ENCODE results near the gene ECHDC1. TPM values are rescaled to one million over a fixed set of nuclear protein-coding genes. Genes with fewer than 3 reads are reported as not detected.
"Not testable (repeated sequence)": the region's sequence is repeated elsewhere in the genome, so short reads cannot be mapped to it uniquely, and the experiment has no call there.

The ECHDC1 gene
- total RNA-seq, 1 experiment from 2014 or later, result 57.3 TPM

DNA sequence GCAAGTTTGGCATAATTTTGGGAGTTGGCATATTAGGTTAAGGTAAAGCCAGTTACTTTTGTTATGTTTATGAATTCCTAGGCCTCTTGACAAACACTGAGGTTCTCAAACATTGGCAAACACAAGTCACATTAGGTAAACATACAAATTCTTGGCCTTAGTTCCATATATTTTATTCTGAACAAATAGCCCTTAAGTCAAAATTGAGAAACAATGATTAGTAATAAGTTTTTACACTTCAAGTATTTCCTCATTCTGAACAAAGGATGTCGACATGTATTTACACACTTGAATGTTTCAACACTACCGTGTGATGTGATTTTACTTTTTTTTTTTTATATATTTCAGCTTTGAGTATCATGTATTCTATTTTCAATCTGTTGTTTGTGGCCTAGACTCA is 3.8 kb upstream of the ECHDC1 start:
- in situ Hi-C loops (cut with HindIII; ENCODE audit: low pct_unique_long_range_greater_than_20kb, low sequenced_read_pairs), result no loop called here
- DNase-seq (ENCODE audit: low read depth, low spot score), result no peak

DNA sequence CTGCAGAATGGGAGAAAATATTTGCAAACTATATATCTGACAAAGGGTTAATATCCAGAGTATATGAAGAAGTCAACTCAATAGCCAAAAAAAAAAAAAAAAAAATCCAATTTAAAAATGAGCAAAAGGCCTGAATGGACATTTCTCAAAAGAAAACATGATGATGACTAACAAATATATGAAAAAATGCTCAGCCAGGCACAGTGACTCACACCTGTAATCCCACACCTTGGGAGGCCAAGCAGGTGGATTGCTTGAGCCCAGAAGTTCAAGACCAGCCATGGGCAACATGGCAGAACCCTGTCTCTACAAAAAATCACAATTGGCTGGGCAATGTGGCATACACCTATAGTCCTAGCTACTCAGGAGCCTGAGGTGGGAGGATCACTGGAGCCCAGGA is 2.1 kb upstream of the ECHDC1 start:
- in situ Hi-C loops (cut with HindIII; ENCODE audit: low pct_unique_long_range_greater_than_20kb, low sequenced_read_pairs), result no loop called here
- DNase-seq (ENCODE audit: low read depth, low spot score), result no peak

- DNase-seq (ENCODE audit: low read depth, low spot score), result peak; percentile 12
- in situ Hi-C loops (cut with HindIII; ENCODE audit: low pct_unique_long_range_greater_than_20kb, low sequenced_read_pairs), result no loop called here
Observed at GRCh38 chr6:127343809-127344659, 625 bp upstream of the ECHDC1 start.

- in situ Hi-C loops (cut with HindIII; ENCODE audit: low pct_unique_long_range_greater_than_20kb, low sequenced_read_pairs), result no loop called here
- DNase-seq (ENCODE audit: low read depth, low spot score), result peak; percentile 81
Observed at GRCh38 chr6:127342296-127342945, 988 bp downstream of the ECHDC1 start.

- in situ Hi-C loops (cut with HindIII; ENCODE audit: low pct_unique_long_range_greater_than_20kb, low sequenced_read_pairs), result no loop called here
Observed at GRCh38 chr6:127341471-127342202, 1.8 kb downstream of the ECHDC1 start.

GRCh38 chr6:127340171-127340570 is 3.2 kb downstream of the ECHDC1 start:
- DNase-seq (ENCODE audit: low read depth, low spot score), result no peak
- in situ Hi-C loops (cut with HindIII; ENCODE audit: low pct_unique_long_range_greater_than_20kb, low sequenced_read_pairs), result no loop called here

More at GRCh38 chr6:127341471-127342202, 1.8 kb downstream of the ECHDC1 start:
- DNase-seq (ENCODE audit: low read depth, low spot score), result no peak

DNA sequence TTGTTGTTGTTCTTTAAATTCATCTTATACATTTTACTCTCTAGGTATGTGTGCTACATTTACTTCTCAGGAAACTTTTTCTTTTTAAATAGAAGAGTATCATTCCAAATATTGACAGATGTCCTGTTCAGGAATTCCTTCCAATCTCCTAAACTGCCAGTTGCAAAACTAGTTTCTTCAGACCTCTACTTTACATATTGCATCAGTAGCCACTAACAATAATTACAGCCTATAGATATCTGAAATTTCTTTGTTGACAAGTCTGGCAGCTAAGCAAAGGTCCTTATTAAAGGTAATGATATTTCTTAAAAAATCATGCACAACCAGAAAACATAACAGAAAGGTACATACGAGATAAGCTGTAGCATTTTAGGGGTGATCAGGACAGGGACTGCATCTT is 4.5 kb downstream of the ECHDC1 start:
- in situ Hi-C loops (cut with HindIII; ENCODE audit: low pct_unique_long_range_greater_than_20kb, low sequenced_read_pairs), result no loop called here
- no peak for DNase-seq (ENCODE audit: low read depth, low spot score)

DNA sequence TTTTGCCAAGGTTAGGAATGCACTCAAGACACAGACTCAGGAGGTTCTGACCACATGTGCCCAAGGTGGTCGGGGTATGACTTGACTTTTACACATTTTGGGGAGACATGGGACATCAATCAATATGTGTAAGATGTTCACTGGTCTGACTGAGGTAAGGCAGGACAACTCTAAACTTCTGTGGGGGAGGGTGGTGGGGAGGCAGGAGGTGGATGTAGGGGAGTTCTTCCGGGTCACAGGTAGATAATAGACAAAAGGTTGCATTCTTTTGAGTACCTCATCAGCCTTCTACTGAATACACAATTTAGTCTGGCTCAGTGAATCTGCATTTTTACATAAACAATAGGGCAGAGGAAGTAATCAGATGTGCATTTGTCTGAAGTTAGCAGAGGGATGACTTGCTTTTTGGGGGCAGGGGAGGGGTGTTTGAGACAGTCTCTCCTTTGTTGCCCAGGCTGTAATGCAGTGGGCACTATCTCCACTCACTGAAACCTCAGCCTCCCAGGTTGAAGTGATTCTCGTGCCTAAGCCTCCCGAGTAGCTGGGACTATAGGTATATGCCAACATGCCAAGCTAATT is 10.9 kb downstream of the ECHDC1 start:
- in situ Hi-C loops (cut with HindIII; ENCODE audit: low pct_unique_long_range_greater_than_20kb, low sequenced_read_pairs), result no loop called here
- peak; percentile 15 for DNase-seq (ENCODE audit: low read depth, low spot score)

GRCh38 chr6:127331256-127331655 is 12.2 kb downstream of the ECHDC1 start:
- in situ Hi-C loops (cut with HindIII; ENCODE audit: low pct_unique_long_range_greater_than_20kb, low sequenced_read_pairs); DNase-seq (ENCODE audit: low read depth, low spot score): not testable (repeated sequence)

- no peak for DNase-seq (ENCODE audit: low read depth, low spot score)
- in situ Hi-C loops (cut with HindIII; ENCODE audit: low pct_unique_long_range_greater_than_20kb, low sequenced_read_pairs), result no loop called here
Observed at GRCh38 chr6:127328043-127328609, 15.3 kb downstream of the ECHDC1 start.

GRCh38 chr6:127319686-127320085 is 23.7 kb downstream of the ECHDC1 start:
- DNase-seq (ENCODE audit: low read depth, low spot score), result no peak
- in situ Hi-C loops (cut with HindIII; ENCODE audit: low pct_unique_long_range_greater_than_20kb, low sequenced_read_pairs), result no loop called here

GRCh38 chr6:127317388-127318128 is 25.9 kb downstream of the ECHDC1 start:
- no peak for DNase-seq (ENCODE audit: low read depth, low spot score)
- in situ Hi-C loops (cut with HindIII; ENCODE audit: low pct_unique_long_range_greater_than_20kb, low sequenced_read_pairs), result no loop called here

DNA sequence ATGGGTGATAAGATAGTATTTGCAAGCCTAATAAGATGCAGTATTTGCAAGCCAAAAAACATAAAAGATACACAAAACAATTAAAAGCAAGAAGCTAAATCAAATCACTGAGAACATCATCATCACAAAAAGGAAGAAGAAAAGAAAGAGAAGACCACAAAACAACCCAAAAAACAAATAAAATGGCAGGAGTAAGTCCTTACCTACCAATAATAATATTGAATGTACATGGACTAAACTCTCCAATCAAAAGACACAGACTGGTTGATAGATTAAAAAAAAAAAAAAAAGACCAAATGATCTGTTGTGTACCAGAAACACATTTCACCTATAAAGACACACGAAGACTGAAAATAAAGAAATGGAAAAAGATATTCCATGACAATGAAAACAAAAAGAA is 37.7 kb downstream of the ECHDC1 start:
- no peak for DNase-seq (ENCODE audit: low read depth, low spot score)
- in situ Hi-C loops (cut with HindIII; ENCODE audit: low pct_unique_long_range_greater_than_20kb, low sequenced_read_pairs), result no loop called here

DNA sequence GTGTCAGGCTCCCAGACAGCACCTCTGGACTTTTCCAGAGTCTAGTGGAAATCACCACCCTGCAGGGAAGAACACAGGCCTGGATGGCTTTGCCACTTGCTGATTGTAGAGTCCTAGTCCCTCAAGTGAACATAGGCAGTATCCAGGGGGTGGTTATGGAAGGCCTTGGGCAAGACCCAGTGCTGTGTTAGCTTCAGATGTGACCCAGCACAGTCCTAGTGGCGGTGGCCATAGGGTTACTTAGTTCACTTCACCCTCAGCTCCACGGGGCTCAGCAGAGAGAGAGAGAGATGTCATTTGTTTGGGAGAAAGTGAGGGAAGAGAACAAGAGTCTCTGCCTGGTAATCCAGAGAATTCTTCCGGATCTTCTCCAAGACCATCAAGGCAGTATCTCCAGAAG is 39.5 kb downstream of the ECHDC1 start:
- no peak for DNase-seq (ENCODE audit: low read depth, low spot score)
- in situ Hi-C loops (cut with HindIII; ENCODE audit: low pct_unique_long_range_greater_than_20kb, low sequenced_read_pairs), result no loop called here

GRCh38 chr6:127302728-127303660 is 40.4 kb downstream of the ECHDC1 start:
- in situ Hi-C loops (cut with HindIII; ENCODE audit: low pct_unique_long_range_greater_than_20kb, low sequenced_read_pairs), result no loop called here
- DNase-seq (ENCODE audit: low read depth, low spot score), result peak; percentile 69

DNA sequence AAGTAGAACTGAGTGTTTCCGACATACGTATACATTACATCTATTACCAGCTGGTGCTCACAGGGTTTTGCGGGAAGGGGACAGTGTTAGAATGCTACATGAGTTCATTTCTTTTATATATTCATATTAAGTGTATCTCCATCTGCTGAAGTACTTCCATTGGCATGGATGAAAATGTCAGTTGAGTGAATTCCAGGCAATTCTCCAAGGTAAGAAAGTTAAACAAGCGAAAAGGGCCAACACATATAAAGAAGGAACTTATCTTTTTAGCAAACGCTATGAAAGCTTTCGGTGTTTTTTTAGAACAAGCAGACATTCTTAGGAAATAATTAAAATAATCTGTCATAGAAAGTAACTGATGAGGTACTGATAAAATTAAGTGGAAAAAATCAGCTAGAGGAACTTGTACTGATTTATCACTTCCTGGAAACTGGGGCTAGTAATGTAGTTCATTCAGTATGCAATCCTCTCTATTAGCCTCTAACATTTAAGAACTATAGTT is 42.2 kb downstream of the ECHDC1 start:
- in situ Hi-C loops (cut with HindIII; ENCODE audit: low pct_unique_long_range_greater_than_20kb, low sequenced_read_pairs), result no loop called here
- DNase-seq (ENCODE audit: low read depth, low spot score), result no peak
